D721Med (cell line): Measurements from ENCODE around the gene HSD17B8.

Source experiments
- DNase-seq: peaks from one replicate; pipeline ENCODE4 v3.0.0; 2011; ENCODE audit warnings: low spot score; ENCODE audit not compliant: insufficient read length
- FAIRE-seq: peaks from 2 replicates; lab custom pipeline; 2011; peaks lifted over from hg19 to GRCh38; lab: Jason Lieb, UNC
- CTCF ChIP-seq: IDR thresholded peaks from 2 replicates; pipeline ENCODE4 v1.5.1; 2012; ENCODE audit warnings: mild to moderate bottlenecking, control low read depth; ENCODE audit not compliant: insufficient read depth; ENCODE audit errors: missing control alignments

The HSD17B8 gene

DNA sequence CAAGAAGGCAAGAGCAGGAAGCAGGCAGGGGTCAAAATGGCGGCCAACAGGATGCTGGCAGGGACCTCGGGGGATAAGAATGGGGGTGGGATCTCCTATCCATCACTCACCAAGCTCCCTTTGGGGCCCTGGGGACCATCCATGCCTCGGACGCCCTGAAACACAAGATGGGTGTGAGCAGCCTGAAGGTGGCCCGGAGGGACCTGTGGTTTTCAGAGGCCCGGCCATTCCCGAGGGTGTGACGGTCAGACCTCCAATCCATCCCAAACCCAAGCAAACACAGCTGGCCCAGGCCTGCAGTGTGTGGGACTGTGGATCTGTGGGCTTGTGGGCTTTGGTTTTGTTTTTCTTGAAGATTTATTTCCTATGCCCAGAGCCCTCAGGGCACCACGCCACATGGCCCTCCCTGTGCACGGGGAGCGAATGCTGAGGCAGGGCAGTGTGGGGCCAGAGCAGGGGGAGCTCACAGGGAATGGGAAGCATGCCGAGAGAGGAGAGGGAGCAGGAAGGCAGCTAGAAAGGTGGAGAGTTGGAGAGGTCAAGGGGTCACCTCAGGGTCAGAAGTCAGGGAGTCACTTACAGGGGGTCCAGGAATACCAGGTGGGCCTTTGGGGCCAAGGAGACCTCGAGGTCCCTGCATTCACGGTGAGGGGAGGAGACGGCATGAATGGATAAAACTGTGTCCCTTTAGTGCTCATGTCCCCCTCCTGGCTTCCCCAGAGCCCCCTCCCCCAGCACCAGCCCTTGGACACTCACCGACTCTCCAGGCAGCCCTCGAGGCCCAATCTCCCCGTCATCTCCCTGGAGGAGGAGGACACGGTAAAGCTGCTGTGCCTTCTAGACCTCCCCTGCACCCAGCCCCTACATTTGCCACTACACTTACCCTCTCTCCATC, 26.7 kb upstream of the HSD17B8 start:
- no peak for TF ChIP-seq CTCF
- DNase-seq (no peak), FAIRE-seq (no peak)

DNA sequence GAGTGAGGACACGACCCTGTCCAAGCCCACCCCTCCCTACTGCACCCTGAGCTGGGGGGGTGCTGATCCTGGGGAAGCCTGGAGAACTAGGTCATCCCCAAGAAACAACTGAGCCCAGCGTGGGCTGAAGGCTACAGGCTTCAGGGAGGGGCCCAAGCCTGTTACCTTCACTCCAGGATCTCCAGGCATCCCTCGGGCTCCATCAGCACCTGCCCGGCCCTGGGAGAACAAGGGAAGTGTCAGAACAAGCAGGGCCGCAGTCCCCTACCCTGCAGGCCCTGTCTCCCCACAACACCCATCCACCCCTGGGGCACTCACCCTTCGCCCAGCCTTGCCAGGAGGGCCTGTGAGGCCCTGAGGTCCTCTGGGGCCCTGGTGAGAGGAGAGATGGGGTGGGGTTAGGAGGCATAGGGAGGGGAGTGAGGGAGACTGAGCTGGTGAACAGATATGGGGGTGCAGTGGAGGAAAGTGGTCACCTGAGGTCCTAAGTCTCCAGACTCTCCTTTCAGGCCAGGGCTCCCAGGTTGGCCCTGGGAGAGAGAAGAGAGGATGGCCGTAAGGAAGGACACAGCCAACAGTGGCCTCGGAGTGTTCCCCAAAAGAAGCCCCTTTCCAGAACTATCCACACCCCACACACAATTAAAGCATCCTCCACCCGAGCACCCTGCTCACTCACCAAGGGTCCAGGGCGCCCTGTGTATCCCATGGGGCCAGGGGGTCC, 25.5 kb upstream of the HSD17B8 start:
- no peak for DNase-seq

DNA sequence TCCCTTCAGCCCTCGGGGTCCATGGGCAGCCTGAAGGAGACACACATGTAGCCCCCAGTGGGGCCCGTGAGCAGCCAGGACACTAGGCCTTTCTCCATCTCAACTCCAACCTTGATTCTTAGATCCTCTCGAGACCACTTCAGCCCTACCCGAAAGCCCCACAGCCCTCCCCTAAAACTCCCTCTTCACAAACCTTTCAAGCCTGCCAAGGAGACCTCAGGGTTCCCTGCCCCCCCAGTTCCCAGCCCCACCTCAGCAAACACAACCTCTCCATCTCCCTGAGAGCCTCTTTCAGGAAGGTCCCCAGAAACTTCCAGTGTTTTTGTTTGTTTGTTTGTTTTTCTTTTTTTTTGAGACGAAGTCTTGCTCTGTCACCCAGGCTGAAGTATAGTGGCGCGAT, 23.3 kb upstream of the HSD17B8 start:
- DNase-seq (no peak), FAIRE-seq (no peak)
- TF ChIP-seq CTCF: no peak

More for the DNA sequence above, 25.5 kb upstream of the HSD17B8 start:
- FAIRE-seq: no peak
- TF ChIP-seq CTCF: no peak

DNA sequence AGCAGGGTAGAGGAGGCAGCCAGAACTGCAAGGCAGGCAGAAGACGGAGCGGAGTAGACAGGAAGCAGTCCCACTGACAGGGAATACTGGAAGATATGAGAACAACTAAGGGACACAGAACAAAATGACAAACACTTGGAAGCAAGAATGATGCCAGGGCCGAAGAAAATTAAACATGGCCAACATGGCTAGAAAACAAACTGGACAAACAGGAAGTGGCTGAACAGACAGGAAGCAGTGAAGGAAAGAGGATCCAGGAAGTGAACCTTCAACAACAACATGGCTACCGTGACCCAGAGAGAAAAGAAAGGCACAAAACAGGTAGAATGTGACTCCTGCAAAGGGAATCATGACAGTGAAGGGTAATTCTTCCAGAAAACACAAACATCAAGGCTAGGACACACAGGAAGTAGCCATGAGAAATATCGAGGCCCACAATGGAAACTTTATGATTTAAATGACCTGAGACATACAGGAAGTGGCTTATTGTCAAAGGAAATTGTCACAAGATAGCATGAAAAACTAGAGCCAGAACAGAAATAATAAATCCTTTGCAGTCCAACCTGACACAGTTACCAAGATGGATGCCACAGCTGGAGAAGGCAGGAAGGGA, 21.3 kb upstream of the HSD17B8 start:
- TF ChIP-seq CTCF: no peak
- no peak for DNase-seq
- FAIRE-seq: no peak

- no peak for DNase-seq
- TF ChIP-seq CTCF: no peak
- no peak for FAIRE-seq
Measured at GRCh38 chr6:33185190-33185589, 19.3 kb upstream of the HSD17B8 start.

GRCh38 chr6:33185654-33186187, 18.7 kb upstream of the HSD17B8 start:
- no peak for TF ChIP-seq CTCF
- no peak for FAIRE-seq
- DNase-seq: no peak
